HG03108 (cell line): Measurements from ENCODE around the gene AP3M1.

Source experiments
- ATAC-seq: cut with Tn5 transposase; IDR thresholded peaks from one replicate; pipeline ENCODE4 v1.9.1; 2021; ENCODE audit warnings: moderate library complexity; ENCODE audit not compliant: unreplicated experiment

The AP3M1 gene

DNA sequence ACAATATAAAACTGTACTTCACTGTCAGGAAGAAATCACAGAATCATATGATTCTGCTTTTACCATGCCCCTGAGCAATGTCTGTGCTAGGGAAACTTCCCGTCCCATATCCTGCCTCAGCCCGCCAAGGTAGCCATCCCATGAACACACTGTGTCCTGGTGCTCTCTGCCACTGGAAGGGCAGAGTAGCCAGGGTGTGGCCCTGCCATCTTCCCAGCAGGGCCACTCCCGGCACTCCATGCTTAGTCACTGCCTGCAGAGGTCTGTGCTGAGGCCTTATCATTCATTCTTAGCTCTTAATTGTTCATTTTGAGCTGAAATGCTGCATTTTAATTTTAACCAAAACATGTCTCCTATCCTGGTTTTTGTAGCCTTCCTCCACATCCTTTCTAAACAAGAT, 31.8 kb downstream of the AP3M1 start:
- ATAC-seq, result no peak

DNA sequence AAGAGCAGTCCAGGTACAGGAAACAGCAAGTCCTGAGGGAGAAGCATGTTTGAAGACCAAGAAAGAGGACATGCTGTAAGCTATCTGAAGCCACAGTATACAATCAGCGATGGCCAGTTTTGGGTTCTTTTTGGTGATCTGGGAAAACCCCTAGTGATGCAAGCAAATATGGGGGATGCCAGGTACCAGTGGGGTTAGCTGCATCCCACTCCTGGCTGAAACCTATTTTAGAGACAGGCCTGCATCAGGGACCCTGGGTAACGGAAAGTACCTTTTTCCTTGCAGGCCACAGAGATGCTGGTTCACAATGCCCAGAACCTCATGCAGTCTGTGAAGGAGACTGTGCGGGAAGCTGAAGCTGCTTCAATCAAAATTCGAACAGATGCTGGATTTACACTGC, 32.9 kb downstream of the AP3M1 start:
- ATAC-seq, result no peak

- ATAC-seq, result no peak
Measured at GRCh38 chr10:74114041-74114448, 36.6 kb downstream of the AP3M1 start.

DNA sequence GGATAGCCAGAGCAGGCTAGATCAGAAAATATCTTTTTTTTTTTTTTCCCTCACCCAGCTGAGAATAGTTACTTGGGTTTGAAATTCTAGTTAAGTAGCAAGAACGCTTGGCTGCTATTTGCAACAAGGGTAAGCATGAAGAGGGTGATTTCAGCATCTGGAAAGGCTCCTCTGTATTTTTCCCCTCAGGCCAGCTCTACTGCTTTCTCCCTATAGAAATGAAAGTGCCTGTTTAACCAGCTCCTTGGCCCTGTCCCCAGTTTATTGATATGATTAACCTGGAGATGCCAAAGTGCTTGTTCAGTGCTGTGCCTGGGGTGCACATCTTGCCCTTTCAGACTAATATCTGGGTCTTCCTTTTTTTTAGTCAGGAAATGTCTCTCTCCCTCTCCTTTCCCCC, 37.1 kb downstream of the AP3M1 start:
- no peak for ATAC-seq

- ATAC-seq, result no peak
Measured at GRCh38 chr10:74111799-74112198, 38.8 kb downstream of the AP3M1 start.

DNA sequence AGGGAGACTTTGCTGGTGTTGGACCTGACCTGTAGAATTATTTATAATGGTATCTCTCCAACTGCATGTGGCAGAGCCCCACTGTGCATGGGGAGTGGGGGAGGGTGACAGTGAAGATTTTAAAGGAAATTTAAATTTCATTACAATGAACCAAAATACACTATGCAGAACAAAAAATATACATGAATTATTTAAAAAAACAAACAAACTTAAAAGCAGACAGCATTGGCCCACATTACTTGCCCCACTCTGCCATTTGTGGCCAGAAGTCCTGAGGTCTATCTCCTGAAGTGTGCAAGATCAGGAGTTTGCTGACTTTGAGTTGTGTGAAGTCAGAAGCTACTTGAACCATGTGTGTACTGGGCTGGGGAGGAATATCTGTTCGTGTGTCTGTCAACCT, 40.5 kb downstream of the AP3M1 start:
- ATAC-seq, result no peak

DNA sequence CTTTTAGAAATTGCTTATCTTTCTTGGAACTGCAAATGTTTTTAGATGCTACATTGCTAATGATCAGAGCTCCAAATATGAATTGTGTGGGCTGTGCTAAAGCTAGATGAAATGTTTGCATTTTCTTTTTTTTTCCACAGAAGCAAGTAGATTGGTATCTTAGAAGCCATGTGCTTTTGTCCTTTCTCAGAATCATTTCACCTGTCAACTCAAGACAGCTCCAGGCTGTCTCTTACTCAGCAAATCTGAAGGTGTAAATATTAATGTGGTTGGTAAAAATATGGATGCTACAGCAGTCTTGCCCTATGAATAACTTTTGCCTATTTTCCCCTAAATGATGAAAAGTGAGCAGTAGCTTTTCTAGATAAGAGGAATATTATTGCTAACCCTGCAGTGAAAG, 41.2 kb downstream of the AP3M1 start:
- no peak for ATAC-seq

GRCh38 chr10:74107391-74107790, 43.2 kb downstream of the AP3M1 start:
- ATAC-seq, result no peak

DNA sequence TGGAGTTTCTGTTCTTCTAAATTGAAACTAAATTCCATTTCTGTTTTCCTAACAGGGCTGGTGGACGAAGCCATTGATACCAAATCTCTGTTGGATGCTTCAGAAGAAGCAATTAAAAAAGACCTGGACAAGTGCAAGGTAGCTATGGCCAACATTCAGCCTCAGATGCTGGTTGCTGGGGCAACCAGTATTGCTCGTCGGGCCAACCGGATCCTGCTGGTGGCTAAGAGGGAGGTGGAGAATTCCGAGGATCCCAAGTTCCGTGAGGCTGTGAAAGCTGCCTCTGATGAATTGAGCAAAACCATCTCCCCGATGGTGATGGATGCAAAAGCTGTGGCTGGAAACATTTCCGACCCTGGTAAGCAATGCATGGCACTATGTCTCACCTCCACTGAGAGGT, 45.6 kb downstream of the AP3M1 start:
- ATAC-seq, result no peak

DNA sequence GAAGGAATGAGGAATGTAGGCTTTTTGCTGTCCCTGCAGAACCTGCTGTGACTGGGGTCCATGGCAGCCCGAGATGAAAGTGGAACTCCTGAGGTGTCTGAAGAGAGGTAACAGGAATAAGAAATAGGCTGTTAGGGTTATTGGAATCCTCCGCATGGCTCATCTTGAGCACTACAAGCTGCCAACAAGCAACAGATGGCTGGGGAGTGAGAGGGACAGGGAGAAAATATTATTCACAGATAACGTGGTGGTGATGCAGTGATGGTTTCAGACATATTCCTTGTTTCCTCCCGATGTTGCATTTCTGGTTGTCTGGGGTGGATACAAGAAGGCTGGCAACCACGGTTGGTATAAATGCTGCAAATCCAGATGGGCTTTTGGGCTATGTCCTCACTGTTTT, 46.1 kb downstream of the AP3M1 start:
- ATAC-seq, result no peak

DNA sequence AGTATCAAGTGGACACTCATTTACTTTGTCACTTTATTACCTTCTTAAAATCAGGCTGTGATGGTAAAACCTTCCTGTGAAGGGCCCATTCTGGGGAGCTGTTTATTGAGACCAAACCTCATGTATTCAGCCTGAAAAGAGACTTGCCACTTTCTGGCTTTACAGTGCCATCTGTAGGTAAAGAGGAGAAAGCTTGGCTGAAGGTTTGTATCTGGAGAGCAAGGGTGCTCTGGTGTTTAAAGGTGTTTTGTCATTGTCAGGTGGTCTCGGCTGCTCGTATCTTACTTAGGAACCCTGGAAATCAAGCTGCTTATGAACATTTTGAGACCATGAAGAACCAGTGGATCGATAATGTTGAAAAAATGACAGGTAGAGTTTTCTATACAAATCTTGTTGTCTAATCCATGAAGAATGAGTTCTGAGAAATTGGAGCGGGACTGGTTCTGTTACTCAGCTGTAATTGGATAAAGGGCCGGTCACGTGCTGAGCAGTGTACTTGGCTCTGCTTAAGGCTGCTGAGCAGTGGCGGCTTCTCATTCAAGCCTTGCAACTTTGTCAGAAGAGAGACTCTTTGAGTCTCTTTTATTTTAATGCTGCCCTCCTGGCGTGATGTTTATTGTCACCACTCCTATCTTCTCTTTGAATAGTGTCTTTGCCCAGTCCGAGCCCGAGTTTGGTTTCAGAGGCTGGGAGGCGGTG, 46.9 kb downstream of the AP3M1 start:
- ATAC-seq, result no peak

DNA sequence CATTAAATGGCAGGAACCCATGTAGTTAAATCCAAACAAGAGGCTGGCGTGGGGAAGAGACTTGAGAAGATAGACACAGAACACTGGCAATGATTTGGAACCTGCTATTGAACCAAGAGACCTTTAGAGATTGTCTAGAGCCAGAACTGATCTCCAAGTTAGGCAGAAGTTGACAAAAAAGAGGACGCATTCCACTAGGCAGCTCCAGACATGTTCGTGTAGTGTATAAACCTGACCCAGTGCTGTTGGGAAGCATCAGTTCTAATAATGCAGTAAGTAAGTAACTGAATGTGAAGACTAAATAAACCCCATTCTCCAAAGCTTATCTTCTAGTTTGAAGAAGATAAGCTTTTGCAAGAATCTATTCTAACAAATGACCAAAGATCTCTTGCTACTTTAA, 50.8 kb downstream of the AP3M1 start:
- no peak for ATAC-seq

- ATAC-seq, result no peak
Measured at GRCh38 chr10:74099420-74099819, 51.2 kb downstream of the AP3M1 start.

GRCh38 chr10:74097776-74098175, 52.9 kb downstream of the AP3M1 start:
- no peak for ATAC-seq

GRCh38 chr10:74096777-74097176, 53.9 kb downstream of the AP3M1 start:
- ATAC-seq, result peak; percentile 89

- no peak for ATAC-seq
Measured at GRCh38 chr10:74094231-74094630, 56.4 kb downstream of the AP3M1 start.

- no peak for ATAC-seq
Measured at GRCh38 chr10:74093530-74094164, 57.0 kb downstream of the AP3M1 start.

DNA sequence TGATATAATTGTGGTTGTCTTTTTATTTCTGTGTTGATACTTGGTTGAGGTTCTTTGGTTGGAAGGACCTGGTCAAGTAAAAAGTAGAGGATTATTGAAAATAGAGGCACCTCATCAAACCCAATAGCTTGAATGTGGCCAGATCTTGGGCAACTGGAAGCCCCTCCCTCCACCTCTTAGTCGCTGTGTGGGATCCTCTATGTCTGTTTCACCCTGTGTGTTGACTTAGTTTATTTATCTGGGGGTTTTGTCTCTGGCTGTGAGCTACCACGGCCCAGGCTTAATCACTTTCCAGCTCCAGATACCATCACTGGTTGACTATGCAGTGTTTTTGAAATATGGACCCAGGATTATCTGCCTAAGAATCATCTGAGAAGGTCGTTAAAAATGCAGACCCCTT, 58.3 kb downstream of the AP3M1 start:
- ATAC-seq, result no peak

DNA sequence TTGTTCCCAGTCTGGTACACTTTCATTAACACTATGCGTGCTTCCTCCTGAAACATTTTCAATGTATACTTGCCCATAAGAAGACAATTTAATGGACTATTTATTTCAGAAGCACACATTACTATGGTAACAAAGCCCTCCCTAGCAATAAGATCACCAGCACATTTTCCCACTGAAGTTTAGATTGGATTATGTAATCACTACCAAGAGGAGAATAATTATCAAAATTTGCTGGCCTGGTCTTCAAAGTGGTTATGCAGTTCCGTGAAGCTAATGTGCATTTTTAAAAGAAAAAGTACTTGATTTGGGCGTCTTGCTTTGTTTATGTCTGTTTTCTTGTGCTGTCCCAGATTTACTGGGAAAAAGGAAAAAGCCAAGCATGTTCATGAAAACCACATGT, 61.9 kb downstream of the AP3M1 start:
- no peak for ATAC-seq

DNA sequence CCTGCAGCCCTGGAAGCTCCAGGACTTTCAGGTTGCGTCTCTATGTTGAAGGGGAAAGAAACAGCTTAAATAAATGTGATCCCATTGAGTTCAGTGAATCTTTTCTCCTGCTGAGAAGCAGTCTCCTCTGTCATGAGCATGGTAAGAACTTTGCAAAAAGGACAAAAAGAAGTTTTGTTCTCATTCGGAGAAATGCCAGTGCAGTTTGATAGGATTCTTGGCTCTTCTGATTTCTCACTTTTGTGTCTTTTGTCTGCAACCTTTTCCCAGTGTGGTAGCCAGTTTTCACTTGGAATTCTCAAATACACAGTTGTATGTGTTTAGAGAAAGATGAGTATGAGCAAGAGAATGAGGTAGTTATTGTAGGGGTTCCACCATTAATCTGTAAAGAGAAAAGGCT, 64.3 kb downstream of the AP3M1 start:
- no peak for ATAC-seq

GRCh38 chr10:74084955-74085354, 65.7 kb downstream of the AP3M1 start:
- no peak for ATAC-seq

- ATAC-seq, result no peak
Measured at GRCh38 chr10:74083304-74083703, 67.3 kb downstream of the AP3M1 start.
